Panc1 (cell line): ENCODE results near the gene RNASE2. TPM values are rescaled to one million over a fixed set of nuclear protein-coding genes. Genes with fewer than 3 reads are reported as not detected.

Source experiments
- ATAC-seq: fragments of 200-7000 bp; cut with Tn5 transposase; 2 replicates; pipeline ENCODE4 v1.9.1; 2020; ENCODE audit warnings: mild to moderate bottlenecking, moderate library complexity
- BruUV-seq: library from RNA; stranded (reverse); fragments of 400-500 nt; replicated peaks from 2 replicates; lab custom pipeline; 2021; lab: Mats Ljungman, UMichigan
- CTCF ChIA-PET: fragments of 300-600 bp; sonication (Branson Sonifier 250); formaldehyde crosslinking; loops from one replicate; lab custom pipeline; 2022; ENCODE audit warnings: antibody characterized with exemption; lab: Charles Lee
- POLR2A ChIA-PET: fragments of 300-600 bp; sonication (Branson Sonifier 250); formaldehyde crosslinking; loops from one replicate; lab custom pipeline; 2022; ENCODE audit warnings: antibody characterized with exemption; lab: Charles Lee
- DNase-seq: peaks from one replicate; pipeline ENCODE4 v3.0.0-alpha.2; 2010; ENCODE audit warnings: low read depth, low spot score
- H3K27ac ChIP-seq: 2 replicates; pipeline ENCODE4 v1.5.1; 2011; ENCODE audit warnings: mild to moderate bottlenecking, low read length, inconsistent platforms
- H3K27me3 ChIP-seq: fragments of 200-500 bp; sonication (Bioruptor generic); 2 replicates; pipeline ENCODE4 v1.6.0; 2014; ENCODE audit warnings: low read length, inconsistent platforms; ENCODE audit not compliant: control insufficient read depth, insufficient read depth
- H3K36me3 ChIP-seq: fragments of 200-500 bp; sonication (Bioruptor generic); 2 replicates; pipeline ENCODE4 v1.5.1; 2014; ENCODE audit warnings: inconsistent platforms, mild to moderate bottlenecking, low read length, moderate library complexity; ENCODE audit not compliant: control insufficient read depth, insufficient read depth
- H3K4me1 ChIP-seq: 2 replicates; pipeline ENCODE4 v1.5.1; 2011; ENCODE audit warnings: inconsistent platforms, mild to moderate bottlenecking, low read length, moderate library complexity; ENCODE audit not compliant: control insufficient read depth, insufficient read depth
- H3K4me3 ChIP-seq, 2 experiments: 2 replicates each; pipeline ENCODE4 v1.5.1; 2011 to 2012; ENCODE audit warnings: low read depth in 2 of 2, low read length in 2 of 2, mild to moderate bottlenecking in 2 of 2, inconsistent platforms in 1 of 2, moderate library complexity in 1 of 2
- H3K9me3 ChIP-seq: fragments of 200-500 bp; sonication (Bioruptor generic); 2 replicates; pipeline ENCODE4 v1.5.1; 2014; ENCODE audit warnings: low read depth, mild to moderate bottlenecking, inconsistent platforms, low read length, moderate library complexity; ENCODE audit not compliant: control insufficient read depth, insufficient read depth
- POLR2AphosphoS5 ChIP-seq: IDR thresholded peaks from 2 replicates; pipeline ENCODE4 v1.6.1; 2012; ENCODE audit warnings: mild to moderate bottlenecking, low read depth, low read length, moderate library complexity
- REST ChIP-seq, 2 experiments: IDR thresholded peaks; 2 replicates each; pipeline ENCODE4 v1.6.1; 2011 to 2012; ENCODE audit warnings: low read depth in 2 of 2, control low read depth in 1 of 2, low read length in 1 of 2, mild to moderate bottlenecking in 1 of 2, moderate library complexity in 1 of 2; ENCODE audit not compliant: insufficient read depth in 1 of 2
- SIN3A ChIP-seq: IDR thresholded peaks from 2 replicates; pipeline ENCODE4 v1.6.1; 2012; ENCODE audit warnings: low read depth, mild to moderate bottlenecking, low read length, moderate library complexity, borderline replicate concordance; ENCODE audit not compliant: insufficient read depth
- TCF7L2 ChIP-seq: IDR thresholded peaks from 2 replicates; pipeline ENCODE4 v1.6.1; 2011; ENCODE audit warnings: mild to moderate bottlenecking, low read depth, low read length, inconsistent platforms
- in situ Hi-C: cut with HindIII; loops from 2 replicates; pipeline ENCODE4 v1.10.0; 2016; ENCODE audit warnings: low sequenced_read_pairs, low pct_unique_long_range_greater_than_20kb
- intact Hi-C: fragments of 100-400 bp; cut with micrococcal nuclease; formaldehyde crosslinking; loops from one replicate; pipeline ENCODE4 v1.10.0; 2022; ENCODE audit not compliant: unreplicated experiment
- total RNA-seq: library from RNA; stranded (reverse); gene quantifications from one replicate; pipeline ENCODE4 v1.2.1, GENCODE V29; 2021; ENCODE audit not compliant: unreplicated experiment
- TF ChIP-seq, protein P1 (sequence below): fragments of 450-650 bp; IDR thresholded peaks from 2 replicates; pipeline ENCODE4 v1.5.1; 2017; ENCODE audit warnings: mild to moderate bottlenecking

Gene RNASE2
- total RNA-seq, 1 experiment from 2014 or later, result not detected

DNA sequence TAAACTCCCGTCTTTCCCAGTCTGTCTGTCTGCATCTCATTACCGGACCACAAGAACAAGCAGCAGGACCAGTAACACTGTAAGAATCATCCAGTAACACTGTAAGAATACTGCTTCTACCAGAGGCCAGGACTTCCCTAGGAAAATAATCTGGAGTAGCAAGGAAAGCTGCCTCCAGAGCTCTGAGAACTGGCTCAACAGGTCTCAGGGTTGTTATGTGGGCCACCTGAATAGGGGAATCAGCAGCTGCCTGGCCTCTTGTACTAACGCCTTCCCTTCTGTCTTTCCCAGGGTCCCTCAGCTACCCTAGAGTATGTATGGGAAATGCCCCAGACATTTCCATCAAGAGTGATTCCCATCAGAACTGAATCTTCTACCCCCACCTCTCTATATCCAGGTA is 42.9 kb downstream of the RNASE2 start:
- TF ChIP-seq, protein P1, sequence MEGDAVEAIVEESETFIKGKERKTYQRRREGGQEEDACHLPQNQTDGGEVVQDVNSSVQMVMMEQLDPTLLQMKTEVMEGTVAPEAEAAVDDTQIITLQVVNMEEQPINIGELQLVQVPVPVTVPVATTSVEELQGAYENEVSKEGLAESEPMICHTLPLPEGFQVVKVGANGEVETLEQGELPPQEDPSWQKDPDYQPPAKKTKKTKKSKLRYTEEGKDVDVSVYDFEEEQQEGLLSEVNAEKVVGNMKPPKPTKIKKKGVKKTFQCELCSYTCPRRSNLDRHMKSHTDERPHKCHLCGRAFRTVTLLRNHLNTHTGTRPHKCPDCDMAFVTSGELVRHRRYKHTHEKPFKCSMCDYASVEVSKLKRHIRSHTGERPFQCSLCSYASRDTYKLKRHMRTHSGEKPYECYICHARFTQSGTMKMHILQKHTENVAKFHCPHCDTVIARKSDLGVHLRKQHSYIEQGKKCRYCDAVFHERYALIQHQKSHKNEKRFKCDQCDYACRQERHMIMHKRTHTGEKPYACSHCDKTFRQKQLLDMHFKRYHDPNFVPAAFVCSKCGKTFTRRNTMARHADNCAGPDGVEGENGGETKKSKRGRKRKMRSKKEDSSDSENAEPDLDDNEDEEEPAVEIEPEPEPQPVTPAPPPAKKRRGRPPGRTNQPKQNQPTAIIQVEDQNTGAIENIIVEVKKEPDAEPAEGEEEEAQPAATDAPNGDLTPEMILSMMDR, result no peak
- TF ChIP-seq REST (IDR thresholded peaks at IDR 0.05; ENCODE audit: insufficient read depth in 1 of 2, low read depth in 2 of 2, low read length in 1 of 2) (no peak), SIN3A (no peak), POLR2AphosphoS5 (no peak), TCF7L2 (no peak)
- in situ Hi-C loops, result no loop called here

DNA sequence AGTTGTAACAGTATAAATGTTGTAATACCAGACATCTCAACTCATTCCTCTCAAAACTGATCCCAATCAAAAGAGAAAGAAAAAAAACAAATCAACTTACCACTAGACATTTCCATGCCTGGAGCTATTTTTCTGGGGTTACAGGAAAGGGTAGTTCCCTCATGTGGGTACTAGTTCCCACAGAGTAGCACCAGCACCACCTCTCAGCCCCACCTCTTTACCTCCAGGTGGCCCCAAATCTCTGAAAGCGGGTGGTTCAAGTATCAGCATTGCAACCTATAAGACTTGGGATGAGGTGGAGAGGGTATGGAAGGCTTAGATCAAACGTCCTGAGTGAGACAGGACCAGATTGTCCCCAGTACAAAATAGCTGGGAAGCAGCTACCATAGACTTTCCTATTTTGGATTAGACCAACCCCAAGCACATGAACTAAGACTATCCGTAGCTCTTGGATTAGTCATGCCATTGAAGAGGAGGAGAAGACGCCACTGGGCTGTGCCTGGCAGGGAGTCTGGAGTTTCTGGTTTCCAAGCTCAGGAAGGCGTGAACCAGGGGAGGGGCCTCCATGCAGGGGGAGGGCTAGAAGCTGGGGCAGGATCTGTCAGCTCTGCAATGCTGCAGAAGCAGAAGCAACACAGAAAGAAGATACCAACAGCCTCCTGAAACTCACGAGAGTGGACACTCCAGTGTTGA is 43.5 kb downstream of the RNASE2 start, which contains the start of gene SLC39A2:
Gene SLC39A2 (plus strand): TSS at position 620 of the 693 bp plus-strand sequence. CDS start 154 bp downstream, outside the sequence.
- ChIA-PET CTCF (no interaction called here), POLR2A (no interaction called here)
- TF ChIP-seq REST (IDR thresholded peaks at IDR 0.05; ENCODE audit: insufficient read depth in 1 of 2, low read depth in 2 of 2, low read length in 1 of 2), result no peak
- TF ChIP-seq, protein P1, result no peak
- TF ChIP-seq POLR2AphosphoS5, result no peak
- TF ChIP-seq TCF7L2, result no peak
- no peak for TF ChIP-seq SIN3A
- H3K27me3 ChIP-seq, result no peaks in the 10 kb centered on the region
- H3K9me3 ChIP-seq, result no peaks in the 10 kb centered on the region
- H3K4me1 ChIP-seq, result no peaks in the 10 kb centered on the region
- in situ Hi-C loops, result no loop called here
- no peak within 1 kb of the TSS for H3K27ac ChIP-seq
- no TSS peak for BruUV-seq
- intact Hi-C loops, result no loop called here
- no peak; the same call in 1 of the 2 replicates for ATAC-seq
- no peak for DNase-seq
- no peak within 1 kb of the TSS for H3K4me3 ChIP-seq
- H3K36me3 ChIP-seq, result no peaks in the 10 kb centered on the region; the same call in 1 of the 2 replicates

More for the DNA sequence above, 42.9 kb downstream of the RNASE2 start:
- no TSS peak for BruUV-seq
- Histone ChIP-seq H3K4me3 (no peak overlapping the region), H3K27ac (no peak overlapping the region), H3K27me3 (no peaks in the 10 kb centered on the region), H3K36me3 (peaks cover 1% of the 10 kb centered on the region), H3K4me1 (no peaks in the 10 kb centered on the region), H3K9me3 (no peaks in the 10 kb centered on the region)
- ChIA-PET POLR2A (no interaction called here), CTCF (no interaction called here)
- intact Hi-C loops, result no loop called here
- ATAC-seq (no peak), DNase-seq (no peak)
